Islet precursor cell (in vitro differentiated cells): Measurements from ENCODE around the gene ADAMTS3.
A peak's percentile ranks its signal among the peaks of the same experiment; 100 is the strongest.

ENCODE experiments used
- DNase-seq: peaks from one replicate; pipeline ENCODE4 v3.0.0-alpha.2; 2018

The ADAMTS3 gene

GRCh38 chr4:72394012-72394663, 174.9 kb downstream of the ADAMTS3 start:
- DNase-seq = no peak

DNA sequence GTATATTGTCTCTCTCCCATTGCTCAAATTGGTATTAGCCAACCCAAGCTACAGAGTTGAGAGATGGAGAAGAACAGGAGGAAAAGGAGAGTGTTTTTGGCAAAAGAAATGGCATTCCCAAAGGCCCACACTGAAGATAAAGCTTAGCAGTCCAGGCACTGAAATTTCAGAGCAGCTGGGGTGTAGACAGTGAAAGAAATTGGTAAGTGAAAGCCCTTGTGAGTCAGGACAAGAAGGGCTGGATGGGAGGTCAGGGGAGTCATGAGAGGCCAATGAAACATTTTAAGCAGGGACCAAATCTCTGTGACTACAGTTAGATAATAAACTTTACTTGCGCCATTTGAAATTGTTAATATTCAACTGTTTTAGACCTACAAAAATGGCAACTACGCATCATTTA, 177.7 kb downstream of the ADAMTS3 start:
- no peak for DNase-seq

DNA sequence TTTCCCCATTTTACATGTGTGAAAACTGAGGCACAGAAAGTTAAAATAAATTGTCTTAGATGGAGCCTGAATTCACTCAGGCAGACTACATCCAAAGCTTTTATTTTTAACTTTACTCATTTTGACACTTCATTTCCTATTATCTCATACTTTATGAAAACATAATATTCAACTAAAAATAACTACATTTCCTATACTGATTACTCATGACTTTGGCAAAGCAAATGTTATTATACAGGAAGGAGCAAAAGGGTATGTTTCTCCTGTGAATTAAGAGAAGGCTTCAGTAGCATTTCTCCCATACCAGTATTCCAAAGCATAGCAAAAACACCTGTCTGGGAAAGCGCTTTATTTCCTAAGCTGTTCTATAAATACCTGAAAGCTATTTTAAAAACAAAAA, 178.6 kb downstream of the ADAMTS3 start:
- no peak for DNase-seq

DNA sequence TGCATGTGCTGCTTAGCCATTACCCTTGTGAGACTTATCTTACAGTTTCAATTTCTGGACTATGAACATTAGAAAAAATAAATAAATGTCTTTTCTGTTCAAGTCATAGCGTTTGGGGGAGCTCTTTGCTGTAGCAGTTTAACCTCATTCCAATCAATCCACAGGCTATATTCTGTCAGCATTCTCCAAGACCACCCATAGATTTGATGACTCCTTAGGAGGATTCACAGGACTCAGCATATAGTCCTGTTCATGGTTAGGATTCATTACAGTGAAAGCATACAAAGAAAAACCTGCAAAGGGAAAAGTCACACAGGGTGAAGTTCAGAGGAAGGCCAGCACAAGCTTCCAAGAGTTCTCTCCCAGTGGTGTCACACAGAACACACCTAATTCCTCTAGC, 180.5 kb downstream of the ADAMTS3 start:
- DNase-seq = no peak

DNA sequence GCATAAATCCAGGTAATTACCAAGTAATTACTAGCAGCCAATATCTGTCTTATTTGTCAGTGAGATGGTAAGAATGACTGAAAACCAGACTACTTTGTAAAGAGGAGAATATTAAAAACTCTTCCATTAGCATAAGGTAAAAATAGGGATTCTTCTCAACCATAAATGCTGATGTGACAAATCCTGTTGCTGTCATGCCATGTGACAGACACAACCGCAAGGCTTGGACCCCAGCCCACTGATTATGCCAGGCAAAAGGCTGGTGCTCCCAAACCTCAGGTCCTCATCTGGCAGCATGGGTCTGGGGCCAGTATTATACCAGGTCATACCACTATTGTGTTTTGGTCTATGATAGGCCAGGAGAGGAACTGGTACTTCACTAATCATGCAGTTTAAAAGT, 181.1 kb downstream of the ADAMTS3 start:
- DNase-seq = no peak

- DNase-seq = no peak
These were observed 185.6 kb downstream of the ADAMTS3 start for GRCh38 chr4:72383439-72383838.

GRCh38 chr4:72378901-72379300, 190.1 kb downstream of the ADAMTS3 start:
- no peak for DNase-seq

- DNase-seq = no peak
These were observed 191.4 kb downstream of the ADAMTS3 start for GRCh38 chr4:72377491-72378194.

GRCh38 chr4:72376901-72377300, 192.1 kb downstream of the ADAMTS3 start:
- no peak for DNase-seq

- peak; percentile 96 for DNase-seq
These were observed 193.8 kb downstream of the ADAMTS3 start for GRCh38 chr4:72375073-72375736.

DNA sequence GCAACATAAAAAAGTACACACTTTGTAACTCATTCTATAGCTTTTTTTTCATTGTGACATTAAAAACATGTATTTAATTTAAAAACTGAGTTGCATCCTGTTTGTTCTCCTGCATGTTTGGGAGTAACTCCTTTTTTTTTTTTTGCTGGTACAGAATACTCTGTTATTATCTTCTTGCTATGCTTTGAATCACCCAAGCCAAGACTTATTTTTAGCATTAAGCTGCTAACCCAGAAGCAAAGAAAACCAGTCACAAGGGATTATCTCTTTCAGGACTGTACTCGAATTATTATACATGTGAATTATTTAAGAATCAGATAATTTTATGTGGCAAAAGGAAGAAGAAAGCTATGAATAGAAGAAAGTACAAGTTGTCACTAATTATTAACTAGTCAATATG, 194.9 kb downstream of the ADAMTS3 start:
- no peak for DNase-seq

DNA sequence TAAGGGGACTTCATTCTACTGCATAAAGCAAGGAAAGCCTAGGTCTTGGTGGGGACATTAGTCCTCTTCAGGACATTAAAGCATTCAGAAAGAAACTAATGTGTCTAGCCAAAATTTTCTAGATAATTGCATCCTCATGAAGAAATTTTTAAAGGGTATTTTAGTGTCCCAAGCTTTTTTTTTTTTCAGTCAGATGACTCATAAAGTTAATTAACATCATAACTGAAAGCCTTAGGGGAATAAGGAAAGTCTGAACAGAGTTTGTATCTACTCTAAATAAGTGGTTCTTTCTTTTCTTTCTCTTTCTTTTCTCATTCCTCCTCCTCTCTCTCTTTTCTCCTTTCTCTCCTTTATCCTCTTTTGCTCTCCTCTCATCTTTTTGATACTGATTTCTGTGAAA, 202.4 kb downstream of the ADAMTS3 start:
- no peak for DNase-seq

DNA sequence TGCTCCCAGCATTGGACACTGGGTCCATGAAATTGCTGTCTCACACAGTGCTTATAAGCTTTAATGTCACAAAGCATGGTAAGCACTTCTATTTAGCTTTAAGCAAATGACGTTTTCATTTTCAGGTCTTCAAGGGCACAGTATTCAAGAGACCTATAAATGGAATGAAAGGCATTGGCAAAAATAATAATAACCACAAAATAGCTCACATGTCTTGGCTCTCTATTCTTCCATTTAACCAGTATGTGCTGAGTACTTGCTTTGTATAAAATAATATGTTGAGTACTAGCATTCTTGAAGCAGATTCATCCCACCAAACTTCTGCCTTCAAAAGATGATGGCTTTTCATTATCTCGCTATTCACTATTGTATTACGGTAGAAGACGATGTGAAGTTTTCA, 203.0 kb downstream of the ADAMTS3 start:
- no peak for DNase-seq

- DNase-seq = no peak
These were observed 204.0 kb downstream of the ADAMTS3 start for GRCh38 chr4:72365016-72365415.

GRCh38 chr4:72360075-72360474, 208.9 kb downstream of the ADAMTS3 start:
- DNase-seq = no peak

DNA sequence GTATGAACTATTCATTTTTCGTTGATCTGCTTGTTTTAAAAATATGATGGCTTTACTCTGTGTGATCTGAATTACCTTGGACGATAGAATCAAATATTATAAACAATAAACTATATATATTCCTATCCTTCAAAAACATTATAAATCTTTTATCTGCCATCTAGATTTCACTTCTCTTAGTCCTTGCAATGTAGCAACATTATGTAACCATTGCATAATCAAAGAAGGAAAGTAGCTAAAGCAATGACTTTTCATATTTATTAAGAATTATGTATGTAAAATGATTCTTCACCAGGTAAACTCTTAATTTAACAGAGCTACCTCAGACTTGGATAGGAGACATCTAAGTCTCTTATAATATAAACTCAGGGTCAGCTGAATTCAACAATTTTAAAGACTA, 210.5 kb downstream of the ADAMTS3 start:
- no peak for DNase-seq

- no peak for DNase-seq
These were observed 211.1 kb downstream of the ADAMTS3 start for GRCh38 chr4:72357908-72358307.

- no peak for DNase-seq
These were observed 216.3 kb downstream of the ADAMTS3 start for GRCh38 chr4:72352711-72353110.

DNA sequence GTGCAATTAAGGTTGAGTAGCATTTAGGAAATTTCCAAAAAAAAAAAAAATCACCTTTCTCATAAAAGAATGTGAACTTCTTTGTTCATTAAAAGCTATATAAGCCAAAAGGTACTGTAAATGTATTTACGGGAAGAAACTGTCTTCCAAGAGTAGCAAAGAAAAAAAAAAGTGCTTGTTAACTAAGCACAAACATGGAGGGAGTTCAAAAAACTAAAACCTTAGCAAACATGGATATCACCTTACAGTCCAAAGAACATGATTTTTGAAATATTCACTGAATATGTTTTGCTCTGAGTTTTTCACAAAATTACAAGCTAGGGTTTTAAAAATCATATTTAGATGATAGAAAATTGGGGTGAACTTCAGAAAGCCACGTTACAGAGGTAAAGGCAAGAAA, 217.5 kb downstream of the ADAMTS3 start:
- DNase-seq = no peak

DNA sequence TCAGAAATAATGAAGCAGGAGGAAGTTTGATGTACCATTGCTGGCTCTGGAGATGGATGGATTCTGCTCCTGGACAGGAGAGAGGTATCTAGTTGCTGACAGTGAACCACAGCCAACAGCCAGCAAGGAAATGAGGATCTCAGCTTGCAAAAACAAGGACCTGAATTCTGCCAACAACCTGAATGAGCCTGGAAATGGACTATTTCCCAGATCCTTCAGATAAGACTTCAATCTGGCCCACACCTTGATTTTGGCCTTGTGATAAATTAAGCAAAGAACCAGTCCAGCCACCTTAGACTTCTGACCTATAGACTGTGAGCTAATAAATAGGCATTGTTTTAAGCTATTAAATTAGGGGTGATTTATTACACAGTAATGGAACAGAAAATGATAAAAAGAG, 220.3 kb downstream of the ADAMTS3 start:
- no peak for DNase-seq

DNA sequence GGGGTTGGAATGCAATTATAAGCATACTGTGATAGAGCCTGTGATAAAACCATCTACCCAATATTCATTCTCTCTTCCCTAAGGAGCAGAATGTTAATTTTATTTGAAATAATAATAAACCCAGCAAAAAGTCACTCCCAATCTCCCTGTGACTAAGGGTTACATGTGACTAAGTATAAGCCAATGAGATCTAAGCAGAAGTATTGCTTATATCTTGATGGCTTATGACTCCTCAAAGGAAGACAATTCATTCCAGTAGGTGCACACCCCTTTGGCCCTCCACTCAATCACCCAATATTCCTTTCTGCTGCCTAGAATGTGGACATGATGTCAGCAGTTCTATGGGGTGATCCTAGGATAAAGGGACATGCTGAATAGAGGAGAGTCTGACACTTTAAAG, 224.6 kb downstream of the ADAMTS3 start:
- no peak for DNase-seq

DNA sequence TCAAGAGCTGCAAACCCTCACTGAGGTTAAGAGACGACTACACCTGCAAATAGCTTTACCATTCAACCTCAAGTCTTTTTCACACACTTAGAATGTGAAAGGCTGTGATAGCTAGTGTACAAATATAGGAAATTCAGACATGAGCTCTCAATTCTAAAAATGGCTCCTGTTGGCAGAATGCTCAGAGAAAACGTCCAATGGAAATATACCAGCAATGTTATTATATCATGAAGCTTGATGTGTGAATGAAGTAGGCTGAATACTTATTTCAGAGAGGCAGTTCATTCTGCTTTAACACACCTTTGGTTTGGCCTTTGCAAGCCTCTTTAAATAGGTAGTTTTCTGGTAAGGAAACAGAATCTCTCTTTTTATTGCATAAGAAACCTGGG, 227.6 kb downstream of the ADAMTS3 start:
- DNase-seq = no peak

DNA sequence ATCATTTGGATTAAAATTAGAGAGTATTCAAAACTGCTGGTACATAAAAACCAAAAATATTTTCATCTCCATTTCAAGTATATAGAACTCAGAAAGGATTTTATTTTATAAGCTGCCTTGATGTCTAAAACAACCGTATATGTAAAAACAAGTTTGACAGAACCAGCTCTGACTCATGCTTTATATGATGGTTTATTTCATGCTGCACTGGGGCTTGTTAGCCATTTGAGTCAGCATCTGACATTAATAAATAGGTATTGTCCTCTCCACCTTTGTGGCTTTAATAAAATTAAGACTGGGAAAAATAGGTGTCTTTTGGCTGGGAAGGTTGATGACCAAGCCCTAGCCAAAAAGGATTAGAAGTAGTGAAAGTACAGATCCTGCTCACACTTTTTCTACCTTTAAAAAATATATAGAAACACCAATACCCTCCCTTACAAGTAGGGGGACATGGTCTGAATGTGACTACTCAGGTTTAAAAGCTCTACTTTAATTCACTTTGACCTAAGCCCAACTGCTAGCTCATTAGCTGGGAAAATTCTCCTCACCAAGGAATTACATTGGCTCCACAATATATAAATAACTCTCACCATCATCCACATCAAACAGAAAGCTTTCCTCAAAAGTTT, 228.1 kb downstream of the ADAMTS3 start:
- no peak for DNase-seq

DNA sequence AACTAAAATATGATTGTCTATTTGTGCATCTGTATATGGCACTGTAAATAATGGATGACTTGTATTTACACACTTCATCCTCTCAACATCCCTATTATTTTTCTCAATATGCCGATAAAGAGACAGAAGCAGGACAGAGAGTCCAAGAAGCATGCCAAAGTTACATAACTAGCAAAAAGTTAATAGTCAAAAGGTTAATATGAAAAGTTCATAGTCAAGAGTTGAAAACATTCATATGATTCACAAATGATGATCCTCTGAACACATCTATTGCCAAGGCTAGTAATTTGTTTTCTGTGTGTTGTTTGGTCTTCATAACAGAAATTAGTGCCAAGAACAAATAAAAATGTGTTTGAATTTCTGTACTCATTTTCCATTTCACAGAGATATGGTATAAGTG, 231.0 kb downstream of the ADAMTS3 start:
- DNase-seq = no peak
